ENCODE results near the gene NR6A1.

Gene NR6A1

DNA sequence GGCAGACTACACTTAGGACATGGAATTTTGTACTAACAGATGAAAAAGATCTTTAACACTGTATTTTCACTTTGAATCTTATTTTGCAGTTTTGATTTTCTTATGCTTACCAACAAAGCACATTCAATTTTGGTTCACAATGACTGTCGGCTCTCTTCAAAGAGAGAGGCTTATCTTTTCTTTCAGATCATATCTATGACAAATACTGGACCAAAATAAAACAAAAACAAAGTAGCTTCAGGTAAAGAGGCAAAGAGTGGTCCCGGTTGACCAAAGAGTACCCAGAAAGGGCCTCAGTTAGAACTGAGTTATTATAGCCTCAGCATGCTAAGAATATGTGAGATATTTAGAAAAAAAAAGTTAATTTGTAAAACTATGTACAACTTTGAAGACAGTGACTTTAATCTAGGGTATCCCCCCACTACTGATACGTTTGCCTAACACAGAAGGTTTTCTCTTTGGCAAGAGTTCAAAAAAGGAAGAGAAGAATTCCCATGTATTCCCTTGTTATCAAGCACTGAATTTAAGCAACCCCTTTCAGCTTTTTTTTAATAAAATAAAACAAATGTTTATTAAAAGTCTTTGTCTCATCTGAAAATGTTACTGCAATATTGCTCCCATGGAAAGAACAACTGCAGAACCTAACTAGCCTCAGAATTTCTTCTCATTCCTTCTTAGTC, 50.5 kb downstream of the NR6A1 start:
- no peak for DNase-seq

DNA sequence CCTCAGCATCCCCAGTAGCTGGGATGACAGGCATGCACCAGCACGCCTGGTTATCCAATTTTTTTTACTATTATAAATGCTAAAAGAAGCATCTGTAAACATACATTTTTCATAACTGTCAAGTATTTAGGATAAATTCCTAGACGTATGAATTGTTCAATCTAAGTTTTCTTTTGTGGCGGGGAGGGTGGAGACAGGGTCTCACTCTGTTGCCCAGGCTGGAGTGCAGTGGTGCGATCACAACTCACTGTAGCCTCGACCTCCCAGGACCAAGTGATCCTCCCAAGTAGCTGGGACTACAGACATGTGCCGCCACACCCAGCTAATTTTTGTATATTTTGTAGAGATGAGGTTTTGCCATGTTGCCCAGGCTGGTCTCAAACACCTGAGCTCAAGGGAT, 52.2 kb downstream of the NR6A1 start:
- DNase-seq, result no peak

DNA sequence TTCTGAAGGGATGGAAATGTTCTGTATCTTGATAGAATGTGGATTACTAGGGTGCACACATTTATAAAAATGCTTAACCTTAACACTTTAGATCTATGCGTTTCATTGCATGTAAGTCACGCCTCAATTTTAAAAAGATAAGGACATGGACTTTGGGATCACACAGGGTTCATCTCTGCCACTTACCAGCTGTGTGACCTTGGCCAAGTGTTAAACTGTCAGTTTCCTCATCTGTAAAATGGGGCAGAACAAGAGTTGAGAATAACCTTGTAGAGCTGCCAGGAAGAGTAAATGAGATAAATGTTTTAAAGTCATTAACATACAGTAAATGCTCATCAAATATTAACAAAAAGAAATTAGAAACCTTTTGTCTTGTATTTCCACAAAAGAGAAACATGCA, 53.5 kb downstream of the NR6A1 start:
- no peak for DNase-seq

DNA sequence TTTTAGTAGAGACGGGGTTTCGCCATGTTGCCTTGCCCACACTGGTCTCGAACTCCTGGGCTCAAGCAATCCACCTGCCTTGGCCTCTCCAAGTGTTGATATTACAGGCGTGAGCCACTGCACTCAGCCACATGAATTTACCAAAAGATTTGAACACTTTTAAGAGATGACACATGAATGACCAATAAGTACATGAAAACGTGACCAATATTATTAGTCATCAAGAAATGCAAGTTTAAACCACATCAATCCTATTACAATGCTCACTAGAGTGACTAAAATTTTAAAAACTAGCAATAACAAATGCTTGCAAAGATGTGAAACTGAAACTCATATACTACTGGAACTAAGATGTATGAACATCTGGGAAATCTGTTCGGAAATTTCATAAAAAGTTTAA, 54.3 kb downstream of the NR6A1 start:
- no peak for DNase-seq

DNA sequence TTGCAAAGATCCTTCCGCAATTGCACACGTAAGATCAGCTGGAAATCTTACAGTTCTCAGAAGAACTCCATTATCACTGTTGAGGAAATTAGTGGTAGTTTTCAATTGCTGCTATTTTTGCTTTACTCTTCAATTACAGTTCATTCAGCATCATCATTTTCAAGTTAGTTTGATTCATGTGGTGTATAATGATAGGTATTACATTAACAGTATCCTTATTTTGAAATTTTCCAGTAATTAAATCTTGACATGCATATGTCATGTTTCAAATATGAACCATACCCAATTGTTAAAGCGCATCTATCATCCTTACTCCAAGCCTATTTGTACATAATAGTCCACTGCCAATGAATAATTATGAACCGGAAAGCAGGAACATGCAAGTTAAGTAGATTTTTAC, 60.3 kb downstream of the NR6A1 start:
- DNase-seq, result no peak

DNA sequence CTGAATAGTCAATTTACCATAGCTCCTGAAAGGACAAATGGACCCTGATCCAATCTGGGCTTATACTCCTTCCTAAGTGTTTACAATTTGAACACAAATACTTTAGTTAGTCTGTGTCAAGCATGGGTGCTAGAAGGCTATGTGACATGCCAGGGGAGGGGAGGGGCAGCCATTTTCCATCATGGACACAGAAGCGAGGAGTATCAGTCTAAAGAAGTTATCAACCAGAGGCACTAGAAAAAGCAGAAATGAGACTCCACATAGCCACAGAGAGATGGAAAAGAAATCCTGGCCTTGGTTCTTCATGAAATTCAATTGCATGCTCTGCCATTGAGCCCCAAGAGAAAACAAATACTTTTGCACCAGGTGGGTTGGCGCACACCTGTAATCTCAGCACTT, 61.8 kb downstream of the NR6A1 start:
- no peak for DNase-seq

DNA sequence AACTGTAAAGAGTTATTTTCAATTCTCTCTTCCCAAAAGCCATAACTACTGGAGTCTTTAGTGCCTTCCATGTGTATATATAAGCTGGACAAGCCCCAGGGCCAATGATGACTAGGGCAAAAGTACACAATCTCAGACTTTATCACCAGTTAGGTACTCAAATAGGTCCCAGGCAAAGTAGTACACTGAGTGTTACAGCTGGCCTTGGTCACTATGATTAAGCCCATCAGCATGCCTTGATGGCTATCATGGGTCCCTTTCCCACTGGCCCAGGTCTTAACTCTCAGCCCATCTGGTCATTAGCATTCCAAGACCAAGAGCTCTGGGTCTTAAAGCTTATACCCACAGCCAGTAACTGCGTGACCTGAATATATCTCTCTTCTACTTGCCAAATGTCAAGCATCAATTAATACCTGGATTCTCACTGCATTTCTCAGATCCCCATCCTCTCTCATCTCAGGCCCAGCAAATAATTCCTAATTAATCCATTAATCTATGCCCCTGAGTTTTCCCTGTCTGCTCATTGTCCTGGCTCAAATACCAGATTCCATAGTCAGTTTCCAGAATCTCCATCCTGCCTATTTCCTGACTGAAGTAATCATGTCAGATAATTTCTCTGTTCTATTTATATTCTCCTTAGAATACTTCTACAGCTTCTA, 62.3 kb downstream of the NR6A1 start:
- no peak for DNase-seq

DNA sequence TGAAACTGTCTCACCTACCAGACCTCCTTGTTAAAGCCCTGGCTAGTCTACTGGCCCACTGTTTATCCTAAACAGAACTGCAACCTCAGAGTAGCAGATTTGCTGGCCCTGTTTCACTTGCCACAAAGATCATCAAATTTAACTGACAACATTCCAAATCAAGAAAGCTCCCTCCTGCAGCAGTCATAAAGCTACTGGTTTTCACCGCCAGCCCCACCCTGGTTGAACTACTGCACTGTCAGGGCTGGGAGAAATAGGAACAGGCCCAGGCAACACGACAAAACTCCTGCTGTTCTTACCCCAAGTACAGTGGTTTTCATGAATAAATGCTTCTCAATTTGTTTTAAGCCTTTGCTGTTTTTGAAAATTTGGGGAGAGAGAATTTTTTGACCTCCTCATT, 63.0 kb downstream of the NR6A1 start:
- no peak for DNase-seq

DNA sequence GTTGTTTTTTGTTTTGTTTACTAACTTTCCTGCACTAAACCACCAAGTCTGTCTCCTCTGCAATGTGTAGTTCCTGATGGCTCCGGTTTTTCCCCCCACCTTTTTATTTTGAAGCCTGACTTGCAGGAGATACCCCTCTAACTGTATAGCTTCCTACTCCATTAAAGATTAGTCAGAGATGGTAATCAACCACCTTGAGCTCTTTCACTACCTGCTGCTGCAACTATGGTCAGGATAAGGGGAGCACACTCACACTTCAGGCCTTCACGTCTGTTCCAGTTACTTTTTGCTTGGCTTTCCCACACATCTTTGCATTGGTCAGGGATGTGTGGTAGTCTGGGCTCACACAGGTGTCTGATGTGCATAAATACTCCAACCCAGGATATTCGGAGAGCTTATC, 63.4 kb downstream of the NR6A1 start:
- no peak for DNase-seq

DNA sequence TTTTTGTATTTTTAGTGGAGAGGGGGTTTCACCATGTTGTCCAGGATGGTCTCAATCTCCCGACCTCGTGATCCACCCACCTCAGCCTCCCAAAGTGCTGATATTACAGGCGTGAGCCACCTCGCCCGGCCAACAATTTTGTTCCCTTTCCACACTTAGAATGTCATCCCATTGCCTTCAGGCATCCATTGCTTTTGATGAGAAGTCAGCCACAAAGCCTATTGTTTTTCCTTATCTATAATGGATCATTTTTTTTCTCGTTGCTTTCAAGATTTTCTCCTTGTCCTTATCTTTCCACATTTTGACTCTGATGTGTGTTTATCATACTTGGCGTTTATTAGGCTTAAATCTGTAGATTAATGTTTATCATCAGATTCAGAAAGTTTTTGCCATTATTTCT, 64.4 kb downstream of the NR6A1 start:
- DNase-seq, result no peak

DNA sequence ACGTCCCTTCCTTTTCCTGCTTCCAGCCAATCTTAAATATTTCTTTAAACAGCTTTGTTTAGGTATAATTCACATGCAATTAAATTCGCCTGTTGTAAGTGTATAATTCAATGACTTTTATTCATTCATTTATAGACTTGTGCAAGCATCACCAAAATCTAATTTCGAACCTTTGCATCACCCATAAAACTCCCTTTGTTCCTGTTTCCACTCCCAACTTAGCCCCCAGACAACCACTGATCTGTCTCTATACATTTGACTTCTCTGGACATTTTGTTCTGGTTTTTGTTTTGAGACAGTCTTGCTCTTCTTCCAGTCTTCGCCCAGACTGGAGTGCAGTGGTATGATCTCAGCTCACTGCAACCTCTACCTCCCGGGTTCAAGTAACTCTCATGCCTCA, 71.5 kb downstream of the NR6A1 start:
- no peak for DNase-seq

DNA sequence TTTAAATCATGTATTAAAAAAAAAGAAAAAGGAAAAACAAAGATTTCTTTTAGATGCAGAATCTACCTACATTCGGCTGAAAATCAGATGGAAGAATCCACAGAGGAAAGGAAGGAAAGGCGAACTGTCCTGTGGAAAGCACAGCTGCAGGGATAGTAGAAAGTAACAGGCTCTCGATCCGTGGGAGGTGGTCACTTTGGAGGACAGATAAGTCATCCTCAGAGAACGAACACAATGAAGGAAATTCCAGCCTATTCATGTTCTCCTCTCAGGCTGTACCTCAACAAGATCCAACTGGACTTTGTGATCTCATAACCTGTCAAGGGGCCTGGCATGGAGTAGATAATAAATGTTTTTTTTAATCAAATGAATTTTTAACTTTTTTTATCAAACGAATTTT, 72.8 kb downstream of the NR6A1 start:
- DNase-seq, result no peak

DNA sequence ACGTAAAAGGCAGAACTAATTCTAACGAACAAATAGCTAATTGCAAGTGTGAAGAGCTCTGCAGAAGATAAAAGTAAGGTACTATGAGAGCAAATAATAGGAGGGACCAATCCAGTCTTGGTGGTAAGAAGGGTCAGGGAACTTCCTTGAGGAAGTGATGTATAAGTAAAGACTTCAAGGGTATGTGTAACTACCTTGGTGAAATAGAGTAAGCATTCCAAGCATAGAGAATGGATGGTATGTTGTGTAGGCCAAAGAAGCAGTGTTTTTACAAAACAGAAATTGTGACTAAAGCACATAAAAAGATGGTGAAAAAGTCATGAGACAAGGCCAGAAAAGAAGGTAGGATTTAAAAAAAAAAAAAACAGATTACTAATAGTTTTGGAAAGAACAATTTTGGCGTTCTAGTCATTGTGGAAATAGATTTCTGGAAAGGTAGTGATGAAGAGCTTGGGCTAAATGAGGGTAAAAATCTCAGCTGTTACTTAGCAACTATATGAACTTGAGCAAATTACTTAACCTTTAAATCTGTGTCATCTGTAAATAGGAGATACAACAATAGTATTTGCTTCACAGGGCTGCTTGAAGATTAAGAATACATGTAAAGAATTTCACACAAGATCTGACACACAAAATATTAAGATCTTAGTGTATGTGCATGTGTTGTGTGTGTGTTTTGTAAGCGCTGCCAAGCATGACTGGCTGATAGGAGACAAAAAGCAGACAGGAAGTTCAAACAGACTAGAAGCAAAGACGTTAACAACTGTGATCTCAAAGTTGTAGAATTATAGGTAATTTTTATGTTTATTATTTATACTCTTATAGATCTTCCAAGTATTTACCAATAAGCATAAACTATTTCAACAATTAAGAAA, 73.5 kb downstream of the NR6A1 start:
- DNase-seq, result no peak

DNA sequence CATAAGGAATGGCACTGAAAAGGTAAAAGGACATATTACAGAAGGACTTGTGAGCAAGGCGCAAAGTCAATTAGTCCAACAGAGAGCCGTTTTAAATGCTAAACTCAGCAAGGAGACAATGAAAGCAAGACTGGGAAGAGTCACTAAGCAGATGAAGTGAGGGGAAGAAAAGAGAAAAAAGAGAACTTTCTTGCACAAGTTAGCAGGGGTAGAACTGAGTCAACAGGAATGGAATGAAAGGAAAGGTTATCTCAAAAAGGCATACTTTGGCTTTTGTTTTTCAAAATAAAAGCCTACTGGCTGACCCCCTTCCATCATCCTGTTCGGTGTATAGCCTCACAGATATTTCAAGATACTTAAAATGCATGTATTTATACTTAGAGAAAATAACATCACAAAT, 75.0 kb downstream of the NR6A1 start:
- DNase-seq, result no peak

DNA sequence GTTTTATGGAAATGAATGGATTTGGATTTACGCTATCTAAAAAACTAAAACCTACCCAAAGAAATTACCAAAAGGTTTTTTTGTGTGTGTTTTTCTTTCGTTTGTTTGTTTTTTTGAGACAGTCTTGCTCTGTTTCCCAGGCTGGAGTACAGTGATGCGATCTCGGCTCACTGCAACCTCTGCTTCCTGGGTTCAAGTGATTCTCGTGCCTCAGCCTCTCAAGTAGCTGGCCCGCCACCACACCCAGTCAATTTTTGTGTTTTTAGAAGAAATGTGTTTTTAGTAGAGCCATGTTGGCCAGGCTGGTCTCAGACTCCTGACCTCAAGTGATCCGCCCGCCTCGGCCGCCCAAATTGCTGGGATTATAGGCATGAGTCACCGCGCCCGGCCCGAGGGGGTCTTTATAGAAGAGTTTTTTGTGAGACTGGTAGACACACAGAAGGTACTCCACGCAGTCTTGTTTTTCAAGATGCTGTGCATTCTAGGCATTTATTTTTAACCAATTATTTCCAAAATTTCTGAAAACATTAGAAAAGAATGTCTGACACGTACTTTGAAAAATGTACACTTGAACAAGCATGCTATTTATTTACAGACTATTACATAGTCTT, 75.7 kb downstream of the NR6A1 start:
- DNase-seq, result no peak

DNA sequence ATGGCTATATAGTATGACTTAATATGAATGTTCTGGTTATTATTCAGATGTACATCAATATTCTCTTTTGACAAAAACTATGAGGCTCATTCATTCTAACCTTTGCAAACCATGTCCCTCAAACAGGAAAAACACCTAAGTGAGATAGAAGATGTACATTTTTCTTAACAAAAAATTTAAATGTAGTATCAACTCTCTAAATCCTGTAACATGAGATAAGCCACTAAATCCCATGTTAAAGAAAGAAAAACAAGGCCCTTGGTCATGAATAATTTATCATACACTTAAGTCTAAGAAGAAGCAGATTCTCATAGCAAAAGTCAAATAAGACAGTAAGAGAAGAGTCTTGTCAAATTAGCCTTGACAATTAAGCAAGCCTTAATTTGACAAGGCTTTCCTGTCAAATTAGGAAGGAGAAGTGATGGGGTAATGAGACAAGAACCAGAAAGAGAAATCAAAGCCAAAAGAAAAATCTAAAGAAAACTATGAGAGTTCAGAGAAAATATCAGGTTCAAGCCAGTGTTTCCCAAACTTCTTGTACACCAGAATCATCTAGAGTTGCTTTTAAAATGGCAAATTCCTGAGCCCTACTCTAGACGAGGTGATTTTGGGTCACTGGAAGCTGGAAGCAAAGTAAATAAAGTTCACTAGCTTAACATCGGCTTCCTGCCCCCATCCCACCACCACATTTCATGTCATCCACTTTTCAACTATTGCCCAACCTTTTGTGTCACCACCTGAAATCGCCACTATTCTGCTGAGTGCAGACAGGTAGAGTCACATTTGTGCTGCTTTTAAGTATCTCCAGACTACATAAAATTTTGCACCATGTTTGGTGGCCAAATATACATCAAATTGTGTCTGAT, 76.5 kb downstream of the NR6A1 start:
- DNase-seq, result no peak

DNA sequence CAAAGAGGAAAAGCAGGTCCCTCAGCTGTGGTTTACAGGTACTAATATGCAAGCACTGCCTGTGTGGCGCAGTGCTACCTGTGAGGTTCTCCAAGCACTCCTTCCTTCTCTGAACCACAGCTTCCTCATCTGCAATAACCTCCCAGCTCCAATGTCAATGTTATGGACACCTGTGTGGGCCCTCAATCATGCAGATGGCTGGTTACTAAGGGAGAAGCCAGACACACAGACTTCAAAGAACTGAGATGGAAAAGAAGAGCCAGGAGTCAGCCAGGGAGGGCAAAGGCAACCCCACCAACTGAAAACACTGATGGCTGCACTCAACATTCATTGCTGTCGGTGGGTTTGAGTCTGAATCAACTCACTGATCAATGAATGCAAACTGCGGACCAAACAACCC, 77.7 kb downstream of the NR6A1 start:
- DNase-seq, result no peak

DNA sequence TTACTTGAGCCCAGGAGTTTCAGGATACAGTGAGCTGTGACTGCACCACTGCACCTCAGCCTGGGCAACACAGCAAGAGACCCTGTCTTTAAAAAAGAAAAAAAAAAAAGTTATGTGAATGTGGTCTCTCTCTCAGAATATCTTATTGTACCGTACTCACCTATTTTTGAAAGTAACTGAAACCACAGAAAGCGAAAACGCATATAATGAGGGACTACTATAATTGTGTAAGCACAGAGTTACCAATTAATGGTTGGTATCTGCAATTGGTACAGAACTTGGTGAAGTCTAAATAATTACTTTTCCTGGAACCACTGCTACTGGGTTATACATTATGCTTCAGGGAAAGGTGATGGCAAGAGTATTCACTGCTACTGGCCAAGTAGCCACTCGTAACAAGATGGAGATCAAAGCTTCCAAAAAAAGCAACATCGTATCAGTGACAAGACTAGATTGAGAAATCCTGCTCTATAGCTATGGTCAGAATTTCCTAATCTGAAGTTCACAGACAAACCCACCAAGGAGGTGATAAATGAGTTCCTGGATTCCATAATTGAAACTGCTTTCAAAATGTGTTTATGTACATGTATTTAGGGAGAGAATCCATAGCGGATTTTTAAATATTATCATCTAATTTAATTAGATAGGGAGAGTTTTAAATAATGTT, 82.7 kb downstream of the NR6A1 start:
- DNase-seq, result no peak

DNA sequence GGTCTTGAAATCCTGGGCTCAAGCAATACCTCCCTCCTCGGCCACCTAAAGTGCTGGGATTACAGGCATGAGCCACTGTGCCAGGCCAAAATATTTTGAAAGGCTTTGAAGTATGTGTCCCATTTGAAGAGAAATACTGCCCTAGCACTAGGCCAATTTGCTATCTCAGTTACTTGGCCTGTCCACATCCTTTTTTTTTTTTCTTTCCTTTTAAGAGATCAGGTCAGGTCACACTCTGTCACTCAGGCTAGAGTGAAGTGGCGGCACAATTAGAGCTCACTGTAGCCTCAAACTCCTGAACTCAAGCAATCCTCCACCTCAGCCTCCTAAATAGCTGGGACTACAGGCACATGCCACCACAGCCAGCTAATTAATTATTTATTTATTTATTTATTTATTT, 84.2 kb downstream of the NR6A1 start:
- no peak for DNase-seq

DNA sequence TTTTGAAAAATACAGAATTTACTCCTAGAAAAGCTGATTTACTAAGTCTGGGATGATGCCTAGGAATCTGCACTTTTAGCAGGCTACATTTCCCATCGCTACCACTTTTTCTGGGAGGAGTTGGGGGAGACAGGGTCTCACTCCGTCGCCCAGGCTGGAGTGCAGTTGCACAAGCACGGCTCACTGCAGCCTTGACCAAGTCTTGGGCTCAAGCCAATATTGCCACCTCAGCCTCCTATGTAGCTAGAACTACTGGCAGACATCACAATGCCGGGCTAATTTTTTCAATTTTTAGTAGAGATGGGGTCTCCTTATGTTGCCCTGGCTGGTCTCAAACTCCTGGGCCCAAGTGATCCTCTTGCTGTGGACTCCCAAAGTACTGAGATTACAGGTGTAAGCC, 85.9 kb downstream of the NR6A1 start:
- no peak for DNase-seq

DNA sequence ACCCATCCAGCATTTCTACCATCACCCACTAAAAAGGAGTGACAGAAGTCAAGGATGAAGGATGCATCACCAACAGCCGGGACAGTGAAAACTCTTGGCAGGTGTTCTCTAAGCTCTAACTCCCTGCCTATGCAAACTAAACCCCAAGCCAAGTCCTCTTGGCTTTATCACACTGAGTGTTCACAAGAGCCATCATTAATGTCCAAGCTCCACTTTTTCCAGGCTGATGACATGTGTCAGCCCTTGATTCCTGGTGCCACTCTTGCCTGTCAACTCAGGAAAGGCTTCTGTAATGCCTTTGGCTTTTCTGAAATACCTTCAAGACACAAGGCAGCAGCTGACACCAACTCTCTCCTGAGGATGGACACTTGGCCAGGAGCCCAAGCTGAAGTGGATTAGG, 86.9 kb downstream of the NR6A1 start:
- peak; percentile 55 for DNase-seq

DNA sequence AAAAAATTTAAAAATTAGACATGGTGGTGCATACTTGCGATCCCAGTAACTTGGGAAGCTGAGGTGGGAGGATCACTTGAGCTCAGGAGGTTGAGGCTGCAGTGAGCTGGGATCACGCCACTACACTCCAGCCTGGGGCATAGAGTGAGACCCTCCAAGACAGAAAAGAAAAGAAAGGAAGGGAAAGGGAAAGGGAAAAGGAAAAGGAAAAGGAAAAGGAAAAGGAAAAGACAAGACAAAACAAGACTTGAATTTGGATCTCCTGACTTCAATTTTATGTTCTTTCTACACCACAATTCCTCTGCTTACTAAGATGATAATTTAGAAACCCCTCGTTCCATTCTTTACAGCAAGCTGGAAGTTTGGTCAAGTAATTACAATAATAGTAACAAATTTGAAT, 88.1 kb downstream of the NR6A1 start:
- no peak for DNase-seq
